OCI-M2 (cell line): ENCODE data around the gene GARIN5A.

ENCODE experiments used
- DNase-seq: peaks from one replicate; lab custom pipeline; 2025; ENCODE audit not compliant: unreplicated experiment; lab: John Stamatoyannopoulos, UW

The GARIN5A gene

GRCh38 chr19:50476224-50476906 is at the start of gene GARIN5A, which contains the start of gene EMC10:
GARIN5A (minus strand) TSS chr19:50476848; CDS start chr19:50476388, 460 bp downstream.
EMC10 (plus strand) TSS chr19:50476507; CDS start chr19:50476545, 38 bp downstream.
- no peak for DNase-seq

- DNase-seq, result no peak
Measured at GRCh38 chr19:50522881-50523280, 46.2 kb upstream of the GARIN5A start.

GRCh38 chr19:50520822-50521465 is 44.3 kb upstream of the GARIN5A start:
- no peak for DNase-seq

GRCh38 chr19:50519006-50519575 is 42.4 kb upstream of the GARIN5A start:
- DNase-seq, result no peak

- no peak for DNase-seq
Measured at GRCh38 chr19:50518091-50519005, 41.7 kb upstream of the GARIN5A start.

GRCh38 chr19:50517704-50518075 is 41.0 kb upstream of the GARIN5A start:
- DNase-seq, result no peak

- DNase-seq, result no peak
Measured at GRCh38 chr19:50516964-50517703, 40.5 kb upstream of the GARIN5A start.

GRCh38 chr19:50516456-50516855 is 39.8 kb upstream of the GARIN5A start:
- no peak for DNase-seq

- no peak for DNase-seq
Measured at GRCh38 chr19:50515168-50515561, 38.5 kb upstream of the GARIN5A start.

- no peak for DNase-seq
Measured at GRCh38 chr19:50514346-50515167, 37.9 kb upstream of the GARIN5A start.

GRCh38 chr19:50513746-50514345 is 37.2 kb upstream of the GARIN5A start, which contains the start of gene ASPDH:
ASPDH (minus strand) TSS chr19:50513913; CDS start chr19:50513823, 90 bp downstream.
- DNase-seq, result no peak

GRCh38 chr19:50512999-50513745 is 36.5 kb upstream of the GARIN5A start:
- DNase-seq, result no peak

GRCh38 chr19:50512112-50512998 is 35.7 kb upstream of the GARIN5A start:
- no peak for DNase-seq

GRCh38 chr19:50511069-50511822 is 34.6 kb upstream of the GARIN5A start, which contains the start of gene JOSD2:
JOSD2 (minus strand) TSS chr19:50511191; CDS start chr19:50510431, 760 bp downstream.
- peak; percentile 97 for DNase-seq

GRCh38 chr19:50510700-50511068 is 34.0 kb upstream of the GARIN5A start:
- DNase-seq, result peak; percentile 91

- DNase-seq, result no peak
Measured at GRCh38 chr19:50510121-50510670, 33.5 kb upstream of the GARIN5A start.
